HL-60 (cell line): ENCODE results near the gene MANBA.

Experiments used
- DNase-seq, 2 experiments: peaks; one replicate each; pipeline ENCODE4 v3.0.0-alpha.2; 2010 to 2020; ENCODE audit warnings: low read depth in 1 of 2, low spot score in 1 of 2
- H3K27ac ChIP-seq: fragments of 250-450 bp; sonication (Bioruptor Pico); replicated peaks from 2 replicates; pipeline ENCODE4 v1.5.1; 2020; ENCODE audit warnings: mild to moderate bottlenecking, moderate library complexity
- H3K27me3 ChIP-seq: fragments of 250-450 bp; sonication (Bioruptor Pico); 2 replicates; pipeline ENCODE4 v1.5.1; 2021; ENCODE audit warnings: mild to moderate bottlenecking, moderate library complexity; ENCODE audit not compliant: insufficient read depth, poor library complexity, severe bottlenecking
- H3K4me3 ChIP-seq: replicated peaks from 2 replicates; pipeline ENCODE4 v1.5.1; 2011; ENCODE audit warnings: mild to moderate bottlenecking, control low read depth, low read length; ENCODE audit not compliant: insufficient read depth
- GABPA ChIP-seq: IDR thresholded peaks from 2 replicates; pipeline ENCODE4 v1.6.1; 2012; ENCODE audit warnings: low read depth
- POLR2AphosphoS5 ChIP-seq: IDR thresholded peaks from 2 replicates; pipeline ENCODE4 v1.6.1; 2012; ENCODE audit warnings: low read depth
- SPI1 ChIP-seq: IDR thresholded peaks from 2 replicates; pipeline ENCODE4 v1.6.1; 2012; ENCODE audit warnings: low read depth, mild to moderate bottlenecking, borderline replicate concordance
- TF ChIP-seq, protein P1 (sequence below): IDR thresholded peaks from one replicate; pipeline ENCODE4 v1.5.1; 2011; ENCODE audit warnings: low read length, control low read depth, inconsistent platforms; ENCODE audit not compliant: insufficient read depth
- TF ChIP-seq, protein P2 (sequence below): IDR thresholded peaks from 2 replicates; pipeline ENCODE4 v1.6.1; 2012; ENCODE audit warnings: low read depth; ENCODE audit not compliant: insufficient replicate concordance

Gene MANBA

DNA sequence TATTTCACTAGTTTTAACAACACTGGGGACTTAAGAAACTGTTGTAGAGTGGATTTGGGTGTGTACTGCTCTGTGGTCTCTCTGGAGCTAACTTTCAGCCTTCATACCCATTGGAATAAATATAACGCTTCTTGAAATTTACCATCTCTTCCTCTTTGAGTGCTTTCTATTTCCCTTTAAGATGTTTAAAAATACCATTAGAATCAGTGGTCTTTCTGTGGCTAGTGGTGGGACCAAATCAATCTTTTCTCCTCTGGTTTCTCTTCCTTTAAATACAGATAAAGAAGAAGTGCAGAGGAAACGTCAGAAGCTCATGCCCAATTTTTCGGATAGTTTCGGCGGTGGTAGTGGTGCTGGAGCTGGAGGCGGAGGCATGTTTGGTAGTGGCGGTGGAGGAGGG lies 167.6 kb downstream of the MANBA start:
- H3K27ac ChIP-seq: no peak overlapping the region
- no peaks in the 10 kb centered on the region for H3K27me3 ChIP-seq
- H3K4me3 ChIP-seq: no peak overlapping the region
- no peak for TF ChIP-seq GABPA
- TF ChIP-seq SPI1: no peak
- TF ChIP-seq, protein P1, sequence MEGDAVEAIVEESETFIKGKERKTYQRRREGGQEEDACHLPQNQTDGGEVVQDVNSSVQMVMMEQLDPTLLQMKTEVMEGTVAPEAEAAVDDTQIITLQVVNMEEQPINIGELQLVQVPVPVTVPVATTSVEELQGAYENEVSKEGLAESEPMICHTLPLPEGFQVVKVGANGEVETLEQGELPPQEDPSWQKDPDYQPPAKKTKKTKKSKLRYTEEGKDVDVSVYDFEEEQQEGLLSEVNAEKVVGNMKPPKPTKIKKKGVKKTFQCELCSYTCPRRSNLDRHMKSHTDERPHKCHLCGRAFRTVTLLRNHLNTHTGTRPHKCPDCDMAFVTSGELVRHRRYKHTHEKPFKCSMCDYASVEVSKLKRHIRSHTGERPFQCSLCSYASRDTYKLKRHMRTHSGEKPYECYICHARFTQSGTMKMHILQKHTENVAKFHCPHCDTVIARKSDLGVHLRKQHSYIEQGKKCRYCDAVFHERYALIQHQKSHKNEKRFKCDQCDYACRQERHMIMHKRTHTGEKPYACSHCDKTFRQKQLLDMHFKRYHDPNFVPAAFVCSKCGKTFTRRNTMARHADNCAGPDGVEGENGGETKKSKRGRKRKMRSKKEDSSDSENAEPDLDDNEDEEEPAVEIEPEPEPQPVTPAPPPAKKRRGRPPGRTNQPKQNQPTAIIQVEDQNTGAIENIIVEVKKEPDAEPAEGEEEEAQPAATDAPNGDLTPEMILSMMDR: no peak
- TF ChIP-seq POLR2AphosphoS5: no peak
- TF ChIP-seq, protein P2, sequence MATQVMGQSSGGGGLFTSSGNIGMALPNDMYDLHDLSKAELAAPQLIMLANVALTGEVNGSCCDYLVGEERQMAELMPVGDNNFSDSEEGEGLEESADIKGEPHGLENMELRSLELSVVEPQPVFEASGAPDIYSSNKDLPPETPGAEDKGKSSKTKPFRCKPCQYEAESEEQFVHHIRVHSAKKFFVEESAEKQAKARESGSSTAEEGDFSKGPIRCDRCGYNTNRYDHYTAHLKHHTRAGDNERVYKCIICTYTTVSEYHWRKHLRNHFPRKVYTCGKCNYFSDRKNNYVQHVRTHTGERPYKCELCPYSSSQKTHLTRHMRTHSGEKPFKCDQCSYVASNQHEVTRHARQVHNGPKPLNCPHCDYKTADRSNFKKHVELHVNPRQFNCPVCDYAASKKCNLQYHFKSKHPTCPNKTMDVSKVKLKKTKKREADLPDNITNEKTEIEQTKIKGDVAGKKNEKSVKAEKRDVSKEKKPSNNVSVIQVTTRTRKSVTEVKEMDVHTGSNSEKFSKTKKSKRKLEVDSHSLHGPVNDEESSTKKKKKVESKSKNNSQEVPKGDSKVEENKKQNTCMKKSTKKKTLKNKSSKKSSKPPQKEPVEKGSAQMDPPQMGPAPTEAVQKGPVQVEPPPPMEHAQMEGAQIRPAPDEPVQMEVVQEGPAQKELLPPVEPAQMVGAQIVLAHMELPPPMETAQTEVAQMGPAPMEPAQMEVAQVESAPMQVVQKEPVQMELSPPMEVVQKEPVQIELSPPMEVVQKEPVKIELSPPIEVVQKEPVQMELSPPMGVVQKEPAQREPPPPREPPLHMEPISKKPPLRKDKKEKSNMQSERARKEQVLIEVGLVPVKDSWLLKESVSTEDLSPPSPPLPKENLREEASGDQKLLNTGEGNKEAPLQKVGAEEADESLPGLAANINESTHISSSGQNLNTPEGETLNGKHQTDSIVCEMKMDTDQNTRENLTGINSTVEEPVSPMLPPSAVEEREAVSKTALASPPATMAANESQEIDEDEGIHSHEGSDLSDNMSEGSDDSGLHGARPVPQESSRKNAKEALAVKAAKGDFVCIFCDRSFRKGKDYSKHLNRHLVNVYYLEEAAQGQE: no peak
- DNase-seq: no peak

DNA sequence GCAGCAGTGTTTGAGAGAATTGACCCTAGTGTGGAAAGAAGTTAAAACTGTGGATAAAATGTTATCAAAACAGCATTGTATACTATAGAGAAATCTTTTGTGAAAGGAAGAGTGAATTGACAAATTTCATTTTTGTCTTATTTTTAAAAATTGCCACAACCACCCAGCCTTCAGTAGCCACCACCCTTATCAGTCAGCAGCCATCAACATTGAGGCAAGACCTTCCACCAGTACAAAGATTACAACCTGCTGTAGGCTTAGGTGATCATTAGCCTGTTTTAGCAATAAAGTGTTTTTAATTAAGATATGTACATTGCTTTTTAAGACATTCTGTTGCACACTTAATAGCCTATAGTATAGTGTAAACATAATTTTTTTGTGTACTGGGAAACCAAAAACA lies 168.5 kb downstream of the MANBA start:
- H3K27ac ChIP-seq: no peak overlapping the region
- H3K27me3 ChIP-seq: no peaks in the 10 kb centered on the region
- TF ChIP-seq SPI1: no peak
- TF ChIP-seq, protein P1: no peak
- TF ChIP-seq, protein P2: no peak
- TF ChIP-seq GABPA: no peak
- no peak for TF ChIP-seq POLR2AphosphoS5
- DNase-seq: no peak
- H3K4me3 ChIP-seq: no peak overlapping the region

- H3K27ac ChIP-seq: no peak overlapping the region
- no peak for TF ChIP-seq SPI1
- TF ChIP-seq, protein P1: no peak
- no peak for TF ChIP-seq POLR2AphosphoS5
- TF ChIP-seq, protein P2: no peak
- no peak for TF ChIP-seq GABPA
- no peaks in the 10 kb centered on the region for H3K27me3 ChIP-seq
- H3K4me3 ChIP-seq: no peak overlapping the region
- DNase-seq: no peak
Measured at GRCh38 chr4:102589743-102590142, 171.0 kb downstream of the MANBA start.
